ENCODE data around the gene TMEM53. TPM values are rescaled to one million over a fixed set of nuclear protein-coding genes. Genes with fewer than 3 reads are reported as not detected.

Gene TMEM53
- total RNA-seq, 2 donors from 2014 or later = 6.2 to 7.6 TPM

- 90 to 97% methylated on average over 2 of the region's 2 CpGs for WGBS, 2 donors
- intact Hi-C loops (cut with DNase I) = no loop called here
- TF ChIP-seq POLR2A (IDR thresholded peaks at IDR 0.05) (no peak), CTCF (IDR thresholded peaks at IDR 0.05) (no peak)
- peaks cover 33% of the 10 kb centered on the region for H3K4me1 ChIP-seq
- DNase-seq = no peak
- no peak overlapping the region for H3K27ac ChIP-seq
- no peaks in the 10 kb centered on the region for H3K27me3 ChIP-seq
- no peak overlapping the region for H3K4me3 ChIP-seq
- no peaks in the 10 kb centered on the region for H3K9me3 ChIP-seq
- no peak for ATAC-seq
- H3K36me3 ChIP-seq (replicated peaks in 1 of 2; ENCODE audit: insufficient read depth in 1 of 2, low read depth in 2 of 2) = no peaks in the 10 kb centered on the region
Observed at GRCh38 chr1:44630116-44630515, 44.2 kb downstream of the TMEM53 start.

- intact Hi-C loops (cut with DNase I) = no loop called here
- WGBS, 2 donors = 64 to 65% methylated on average over 5 of the region's 5 CpGs
- Histone ChIP-seq H3K27me3 (no peaks in the 10 kb centered on the region), H3K4me3 (no peak overlapping the region), H3K9me3 (no peaks in the 10 kb centered on the region), H3K27ac (no peak overlapping the region), H3K36me3 (replicated peaks in 1 of 2; ENCODE audit: insufficient read depth in 1 of 2, low read depth in 2 of 2) (no peaks in the 10 kb centered on the region), H3K4me1 (peaks cover 25% of the 10 kb centered on the region)
- TF ChIP-seq POLR2A (IDR thresholded peaks at IDR 0.05) (no peak), CTCF (IDR thresholded peaks at IDR 0.05) (no peak)
- DNase-seq (no peak), ATAC-seq (no peak)
Observed at GRCh38 chr1:44628962-44629756, 45.1 kb downstream of the TMEM53 start.

- ATAC-seq (no peak), DNase-seq (no peak)
- intact Hi-C loops (cut with DNase I) = no loop called here
- Histone ChIP-seq H3K27me3 (no peaks in the 10 kb centered on the region), H3K4me3 (no peak overlapping the region), H3K27ac (no peak overlapping the region), H3K4me1 (no peaks in the 10 kb centered on the region), H3K9me3 (no peaks in the 10 kb centered on the region), H3K36me3 (replicated peaks in 1 of 2; ENCODE audit: insufficient read depth in 1 of 2, low read depth in 2 of 2) (no peaks in the 10 kb centered on the region)
- 78 to 86% methylated on average over 4 to 7 of the region's 7 CpGs for WGBS, 2 donors
- TF ChIP-seq POLR2A (IDR thresholded peaks at IDR 0.05) (no peak), CTCF (IDR thresholded peaks at IDR 0.05) (no peak)
Observed at GRCh38 chr1:44625348-44625747, 48.9 kb downstream of the TMEM53 start.

- H3K36me3 ChIP-seq (replicated peaks in 1 of 2; ENCODE audit: insufficient read depth in 1 of 2, low read depth in 2 of 2) = no peaks in the 10 kb centered on the region
- H3K27ac ChIP-seq = no peak overlapping the region
- no peak overlapping the region for H3K4me3 ChIP-seq
- 77% methylated on average over 11 to 12 of the region's 12 CpGs for WGBS, 2 donors
- no peaks in the 10 kb centered on the region for H3K9me3 ChIP-seq
- no peaks in the 10 kb centered on the region for H3K4me1 ChIP-seq
- ATAC-seq (no peak), DNase-seq (no peak)
- intact Hi-C loops (cut with DNase I) = no loop called here
- TF ChIP-seq CTCF (IDR thresholded peaks at IDR 0.05) (no peak), POLR2A (IDR thresholded peaks at IDR 0.05) (no peak)
- H3K27me3 ChIP-seq = no peaks in the 10 kb centered on the region
Observed at GRCh38 chr1:44624268-44624901, 49.9 kb downstream of the TMEM53 start.
